GM18907 (cell line): Measurements from ENCODE around the gene KCNN3.

Experiments used
- ATAC-seq: cut with Tn5 transposase; IDR thresholded peaks from one replicate; pipeline ENCODE4 v1.9.1; 2021; ENCODE audit warnings: mild to moderate bottlenecking, moderate library complexity; ENCODE audit not compliant: unreplicated experiment

Gene KCNN3

DNA sequence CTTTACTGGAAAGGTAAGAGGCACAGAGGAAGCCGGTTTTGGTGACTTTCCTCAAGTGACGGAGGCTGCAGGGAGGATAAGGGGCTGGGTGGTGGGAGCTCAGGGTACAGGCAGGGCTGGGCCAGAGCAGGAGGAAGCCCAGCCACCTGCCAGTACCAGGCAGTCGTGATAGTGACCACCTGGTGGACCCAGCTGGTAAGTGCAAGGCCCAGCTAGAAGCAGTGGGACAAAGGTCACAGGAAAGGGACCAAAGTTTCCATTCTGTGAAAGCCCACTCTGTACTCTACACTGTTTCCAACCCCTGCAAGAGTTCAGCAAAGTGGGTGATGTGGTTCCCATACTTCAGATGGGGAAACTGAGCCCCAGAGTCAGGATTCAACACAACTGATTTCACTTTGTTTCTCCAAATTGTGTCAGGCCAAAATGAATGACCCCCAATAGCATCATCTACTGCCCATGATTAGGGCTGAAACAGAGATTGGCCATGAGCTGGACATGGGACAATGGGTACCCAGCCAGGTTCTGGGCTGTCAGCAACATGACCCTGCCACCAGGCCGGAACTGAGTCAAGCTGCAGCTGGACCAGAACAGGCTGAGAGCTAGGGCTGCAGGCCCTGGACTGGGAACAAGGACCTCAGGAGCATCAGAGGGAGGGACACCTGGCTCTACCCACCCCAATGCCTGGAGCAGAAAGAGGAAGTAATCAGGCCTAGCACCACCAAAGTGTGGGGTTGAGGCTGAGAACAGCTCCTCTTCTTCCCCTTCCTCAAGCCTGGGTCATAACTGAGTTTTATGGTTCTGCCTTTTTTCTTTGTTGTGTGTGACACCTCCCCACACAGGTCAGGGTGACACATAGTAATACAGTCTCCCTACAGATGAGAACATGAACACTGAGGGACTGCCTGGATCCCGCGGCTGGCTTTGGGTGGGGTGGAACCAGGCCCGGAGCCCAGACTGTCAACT is 50.2 kb downstream of the KCNN3 start:
- no peak for ATAC-seq

DNA sequence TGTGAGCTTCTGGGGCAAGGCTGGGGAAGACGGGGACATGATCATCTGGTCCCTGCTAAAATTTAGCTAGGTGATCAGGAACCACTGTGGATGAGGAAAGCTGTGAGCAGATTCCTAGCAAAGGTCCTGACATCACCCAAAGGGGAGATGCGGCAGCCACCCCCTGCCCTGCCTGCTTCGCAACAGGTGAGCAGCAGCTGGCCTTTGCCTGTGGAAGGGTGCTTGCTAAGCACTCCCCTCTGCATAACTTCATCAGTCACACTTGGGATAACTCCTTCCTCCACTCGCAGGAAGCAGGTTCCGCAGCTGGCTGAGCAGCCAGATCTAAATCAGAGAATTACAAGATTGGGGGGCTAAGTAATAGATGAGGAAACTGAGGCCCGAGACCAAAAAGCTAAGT is 51.2 kb downstream of the KCNN3 start:
- ATAC-seq: no peak

DNA sequence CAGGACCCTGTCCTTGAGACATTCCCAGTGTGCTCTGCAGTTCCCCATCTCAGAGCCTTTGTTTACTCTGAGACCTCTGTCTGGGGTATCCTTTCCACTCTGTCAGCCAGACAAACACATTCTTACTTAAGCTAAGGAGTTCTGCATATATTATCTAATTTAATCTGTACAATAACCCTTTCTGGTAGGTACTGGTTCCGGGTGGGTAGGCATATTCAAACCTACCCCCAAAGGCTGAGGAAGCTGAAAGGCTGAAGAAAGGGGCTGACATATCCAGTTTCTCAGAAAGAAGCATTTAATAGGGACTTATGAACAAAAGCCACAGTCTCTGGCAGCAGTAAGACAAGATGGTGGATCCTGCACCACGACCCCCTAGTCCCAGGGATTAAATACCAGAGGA is 53.1 kb downstream of the KCNN3 start:
- ATAC-seq: no peak

DNA sequence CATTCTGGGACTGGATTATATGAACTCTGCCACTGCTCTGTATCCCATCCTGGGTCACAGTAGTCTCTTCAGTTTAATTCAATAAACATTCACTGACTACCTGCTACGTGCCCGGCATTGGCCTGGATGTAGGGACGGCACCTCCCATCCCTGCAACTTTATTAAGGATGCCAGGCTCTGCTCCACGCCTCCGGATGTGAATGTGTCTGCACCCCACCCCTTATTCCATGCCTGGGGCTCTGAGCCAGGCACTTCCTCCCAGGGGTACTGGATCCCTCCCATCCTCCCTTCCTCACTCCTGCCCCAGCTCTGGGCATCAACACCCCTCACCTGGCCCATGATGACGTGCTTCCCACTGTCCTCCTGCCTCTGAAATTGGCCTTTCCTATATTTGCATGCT is 53.7 kb downstream of the KCNN3 start:
- no peak for ATAC-seq

DNA sequence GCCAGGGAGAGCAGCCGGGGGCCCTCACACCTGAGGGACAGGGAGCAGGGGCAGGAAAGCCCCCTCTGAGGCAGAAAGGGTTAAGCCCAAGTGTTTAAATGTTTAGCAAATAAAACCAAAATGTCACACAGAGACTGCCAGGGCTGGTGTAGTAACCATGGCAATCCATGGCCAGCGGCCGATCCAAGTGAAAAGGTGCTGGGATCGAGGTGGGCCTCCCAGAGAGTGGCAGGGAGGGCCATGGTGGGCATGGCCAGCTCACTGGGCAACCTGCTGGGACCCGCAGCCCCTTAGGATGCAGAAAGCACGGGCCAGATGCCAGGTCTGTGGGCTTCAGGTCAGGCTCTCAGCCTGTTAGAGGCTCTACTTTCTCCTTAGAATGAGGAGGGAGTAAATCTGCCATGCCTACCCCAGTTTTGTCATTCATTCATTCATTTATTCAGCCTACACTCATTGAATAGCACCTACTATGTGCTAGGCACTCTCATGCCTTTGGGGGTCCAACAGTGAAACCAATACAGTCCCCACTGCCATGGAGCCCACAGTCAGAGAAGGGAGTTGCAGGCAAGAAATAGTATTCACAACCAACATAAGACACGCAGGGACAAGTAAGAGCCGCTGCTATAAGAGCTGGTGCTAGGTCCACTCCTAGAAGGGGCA is 56.1 kb downstream of the KCNN3 start:
- ATAC-seq: no peak

DNA sequence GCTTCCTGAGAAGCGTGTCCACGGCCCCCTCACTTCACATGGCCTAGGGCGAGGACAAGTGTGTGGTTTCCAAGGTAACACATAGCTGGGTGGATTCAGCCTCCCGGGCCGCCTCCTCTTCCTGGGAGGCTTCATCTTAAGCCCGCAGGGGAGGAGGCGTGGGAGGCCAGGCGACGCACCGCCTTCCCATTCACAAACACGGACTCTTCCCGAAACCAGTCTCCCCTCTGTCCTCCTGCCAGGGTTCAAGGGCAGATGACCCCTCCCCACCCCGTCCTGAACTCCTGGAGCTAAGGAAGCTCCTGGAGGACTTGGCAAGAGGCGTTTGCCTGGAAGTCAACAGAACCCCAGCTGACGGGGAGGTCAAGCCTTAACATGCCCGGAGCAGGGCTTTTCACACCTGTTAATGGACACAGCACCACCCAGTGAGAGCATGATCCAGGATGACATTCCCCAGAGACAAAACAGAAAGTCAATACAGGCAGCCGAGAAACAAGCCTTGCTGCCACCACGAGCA is 56.7 kb downstream of the KCNN3 start:
- ATAC-seq: no peak

DNA sequence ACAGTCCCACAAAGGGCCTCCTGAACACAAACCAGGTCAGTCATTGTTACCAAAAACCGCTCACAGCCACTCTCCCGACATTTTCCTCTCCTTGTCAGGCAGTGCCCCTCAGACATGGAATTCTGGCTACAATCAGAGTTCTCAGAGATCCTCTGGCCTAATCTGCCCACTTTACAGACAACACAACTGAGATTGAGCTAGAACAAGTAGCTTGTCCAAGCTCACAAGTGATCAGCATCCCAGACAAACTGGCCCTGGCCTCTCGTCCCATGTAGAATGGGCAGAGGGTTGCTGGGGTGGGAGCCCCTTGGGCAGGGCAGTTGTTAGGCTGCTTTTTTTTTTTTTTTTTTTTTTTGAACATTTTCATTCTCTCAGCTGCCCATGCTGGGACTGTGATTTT is 57.2 kb downstream of the KCNN3 start:
- no peak for ATAC-seq

DNA sequence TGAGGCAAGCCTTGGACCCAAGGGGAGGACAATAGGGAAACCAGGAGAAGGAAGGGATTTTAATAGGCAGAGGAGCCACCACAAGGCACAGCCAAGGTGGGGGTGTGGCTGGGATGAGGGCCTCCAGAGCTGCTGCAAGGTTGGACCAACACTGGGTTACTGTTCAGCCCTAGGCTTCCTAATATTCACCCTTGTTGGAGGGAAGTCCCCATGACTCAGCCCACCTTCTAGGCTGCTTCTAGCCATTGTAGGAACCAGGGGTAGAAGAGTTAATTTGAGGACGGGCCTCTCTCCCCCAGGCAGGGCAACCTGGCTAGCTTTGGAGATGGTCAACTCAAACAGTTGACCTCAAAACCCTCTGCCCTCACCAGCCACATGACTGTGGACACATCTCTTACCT is 59.5 kb downstream of the KCNN3 start:
- no peak for ATAC-seq

DNA sequence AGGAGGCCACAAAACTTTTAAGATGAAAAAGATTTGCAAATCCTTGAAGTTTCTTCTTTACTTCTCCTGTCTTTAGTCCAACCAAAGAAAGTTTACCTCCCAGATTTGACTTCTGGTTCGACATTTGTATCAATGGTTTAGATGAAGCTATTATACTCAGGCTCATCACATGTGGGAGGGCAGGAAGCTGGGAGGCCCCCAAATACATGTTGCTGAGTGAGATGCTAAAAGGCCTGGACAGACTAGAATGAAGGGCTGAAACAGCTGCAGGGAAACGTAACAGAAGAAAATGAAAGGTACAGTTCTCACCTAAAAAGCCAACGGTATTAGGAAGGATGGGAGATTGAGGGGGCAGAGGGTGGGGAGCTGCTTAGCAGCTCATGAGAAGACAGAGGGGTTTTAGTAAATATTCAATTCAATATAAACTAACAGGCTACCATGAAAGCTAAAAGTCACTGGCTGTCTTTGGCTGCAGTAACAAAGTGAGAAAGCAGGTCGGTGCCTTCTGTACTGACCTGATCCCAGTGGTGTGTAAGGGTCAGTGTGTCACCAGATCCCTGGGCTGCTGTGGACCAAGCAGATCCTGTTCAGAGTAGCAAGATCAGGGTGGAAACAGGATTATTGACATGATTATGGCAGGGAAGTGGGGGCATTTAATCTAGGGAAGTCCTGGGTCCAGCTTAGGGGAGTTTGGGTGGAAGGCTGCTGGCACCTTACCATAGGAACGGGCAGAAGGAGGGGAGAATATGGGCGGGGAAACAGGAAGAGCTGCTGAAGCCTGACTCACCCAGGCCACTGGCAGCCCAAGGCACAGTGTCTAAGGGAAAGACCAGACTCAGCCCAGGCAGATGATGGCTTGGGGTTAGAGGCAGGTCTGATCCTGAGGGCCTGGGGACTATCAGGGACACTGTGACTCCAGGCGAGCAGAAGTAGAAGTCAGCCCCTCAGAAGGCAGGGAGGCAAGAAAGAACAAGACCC is 60.4 kb downstream of the KCNN3 start:
- no peak for ATAC-seq

DNA sequence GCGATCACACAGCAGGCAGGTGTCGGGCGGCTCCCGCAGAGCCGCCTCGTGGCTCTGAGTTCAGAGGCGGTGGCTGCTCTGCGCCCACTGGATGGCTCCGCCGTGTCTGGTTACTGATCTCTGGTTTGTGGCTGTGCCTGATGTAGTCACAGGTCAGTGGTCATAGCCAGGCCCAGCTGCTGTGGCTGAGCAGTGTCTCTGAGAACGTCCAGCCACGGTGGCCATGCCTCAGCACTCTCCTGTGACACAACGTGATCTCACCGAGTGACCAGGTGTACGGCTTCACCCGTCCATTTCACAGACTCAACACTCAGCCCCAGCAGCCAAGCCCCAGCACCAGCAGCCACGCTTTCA is 61.2 kb downstream of the KCNN3 start:
- peak; percentile 43 for ATAC-seq

DNA sequence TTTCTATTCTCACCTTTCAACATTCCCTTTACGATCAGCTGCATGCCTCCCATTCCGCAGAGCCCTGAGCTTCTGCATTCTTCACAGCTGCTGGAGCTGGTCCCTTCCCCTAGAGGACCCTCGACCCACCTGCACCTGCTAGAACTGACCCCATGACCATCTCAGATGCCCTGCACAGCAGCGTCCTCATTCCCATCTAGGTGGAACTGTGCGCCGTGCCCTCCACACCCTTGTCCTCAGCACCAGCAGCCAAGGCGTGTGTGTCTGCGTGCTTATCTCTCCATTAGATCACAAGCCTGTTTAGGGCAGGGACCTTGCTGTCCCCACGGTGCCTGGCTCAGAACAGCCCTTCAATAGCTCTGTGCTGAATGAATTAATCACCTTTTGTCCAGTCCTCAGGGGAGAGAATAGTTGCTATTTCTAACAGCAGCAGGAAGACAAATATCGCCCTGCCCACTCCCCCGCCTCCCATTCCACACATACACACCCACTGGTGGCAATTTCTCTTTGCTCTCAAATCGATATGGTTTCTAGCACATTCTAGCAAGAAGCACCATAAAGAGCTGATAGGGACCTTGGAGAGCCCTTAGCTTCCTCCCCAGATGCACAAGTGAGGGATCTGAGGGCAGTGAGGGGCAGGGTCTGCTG is 61.7 kb downstream of the KCNN3 start:
- no peak for ATAC-seq

DNA sequence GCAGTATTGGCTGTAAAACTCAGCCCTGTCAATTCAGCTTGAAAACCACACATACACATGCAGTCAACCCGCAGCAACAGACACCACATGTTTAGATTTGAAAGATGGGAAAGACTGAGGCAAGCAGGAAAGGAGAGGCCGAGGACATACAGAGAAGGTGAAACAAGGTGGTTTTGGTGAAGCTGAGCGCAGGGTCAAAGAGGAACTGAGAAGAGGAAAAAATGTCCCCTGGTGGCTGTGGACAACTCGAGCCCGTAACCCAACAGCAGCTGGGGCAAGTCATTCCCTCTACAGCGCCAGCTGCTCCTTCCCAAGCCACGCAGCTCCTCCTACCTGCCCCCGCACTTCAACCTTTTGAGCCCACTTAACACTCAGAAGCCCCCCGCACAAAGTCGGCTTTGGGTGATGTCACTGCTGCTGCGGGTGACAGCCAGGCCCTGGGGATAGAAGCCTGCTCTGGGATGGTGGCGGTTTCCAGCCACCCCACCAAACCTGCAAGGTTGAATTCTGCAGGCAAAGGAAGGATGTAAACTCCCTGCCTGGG is 63.0 kb downstream of the KCNN3 start:
- peak; percentile 66 for ATAC-seq

DNA sequence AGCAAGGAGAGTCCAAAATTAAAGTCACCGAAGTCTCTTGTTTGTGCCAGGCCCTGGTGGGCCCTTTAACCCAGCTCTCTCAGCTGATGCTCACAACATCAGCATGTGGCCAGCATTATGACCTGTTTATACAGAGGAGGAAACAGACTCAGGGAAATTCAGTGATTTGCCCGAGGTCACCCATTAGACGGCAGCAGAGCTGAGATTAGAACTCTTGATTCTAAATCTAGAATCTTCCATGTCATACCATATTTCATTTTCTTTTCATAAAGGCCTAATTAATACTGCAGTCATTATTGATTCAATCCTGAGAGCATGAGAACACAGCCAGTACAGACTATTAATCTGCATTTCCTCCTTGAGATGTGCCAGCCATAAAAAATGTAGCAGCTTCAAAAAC is 63.7 kb downstream of the KCNN3 start:
- no peak for ATAC-seq

DNA sequence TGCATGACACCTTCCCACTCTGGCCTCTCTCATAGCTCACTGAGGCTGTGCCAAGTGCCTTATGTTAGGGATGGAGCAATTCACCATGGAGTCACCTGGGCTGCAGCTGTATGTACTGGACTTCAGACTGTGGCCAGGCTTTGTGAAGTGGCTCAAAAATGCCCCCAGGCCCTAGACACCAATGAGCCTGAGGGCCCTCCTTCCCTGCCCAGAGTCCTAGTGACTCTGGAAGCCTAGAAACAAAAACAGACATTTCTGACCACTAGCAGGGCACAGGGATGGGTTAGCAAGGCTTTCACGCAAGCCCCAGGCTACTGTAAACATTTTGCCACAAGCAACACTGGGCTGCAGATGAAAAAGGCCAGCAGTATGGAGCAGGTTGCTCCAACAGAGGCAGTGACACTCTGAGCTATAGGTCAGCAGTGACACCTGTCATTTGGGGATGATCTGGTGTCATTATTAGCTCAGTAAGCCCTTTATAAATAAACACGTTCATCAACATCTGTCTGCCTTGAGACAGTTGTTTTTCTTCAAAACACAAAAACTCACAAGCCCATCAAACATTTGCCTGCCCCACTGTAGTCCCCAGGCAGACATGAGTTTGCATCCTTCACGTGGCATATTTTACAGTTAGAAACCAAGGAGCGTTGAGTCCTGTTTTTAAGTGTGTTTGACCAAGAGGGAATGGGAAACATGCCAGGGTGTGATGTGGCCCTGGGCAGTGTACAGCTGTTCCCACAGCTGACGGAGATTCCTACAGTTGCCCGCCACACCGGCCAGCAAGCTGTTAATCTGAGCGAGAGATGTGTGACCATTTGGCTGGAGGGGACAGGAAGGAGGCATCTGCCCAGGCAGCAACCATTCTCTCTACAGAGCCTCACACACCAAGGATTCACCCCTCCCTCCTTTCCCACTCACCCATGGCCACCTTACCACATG is 66.8 kb downstream of the KCNN3 start:
- no peak for ATAC-seq

DNA sequence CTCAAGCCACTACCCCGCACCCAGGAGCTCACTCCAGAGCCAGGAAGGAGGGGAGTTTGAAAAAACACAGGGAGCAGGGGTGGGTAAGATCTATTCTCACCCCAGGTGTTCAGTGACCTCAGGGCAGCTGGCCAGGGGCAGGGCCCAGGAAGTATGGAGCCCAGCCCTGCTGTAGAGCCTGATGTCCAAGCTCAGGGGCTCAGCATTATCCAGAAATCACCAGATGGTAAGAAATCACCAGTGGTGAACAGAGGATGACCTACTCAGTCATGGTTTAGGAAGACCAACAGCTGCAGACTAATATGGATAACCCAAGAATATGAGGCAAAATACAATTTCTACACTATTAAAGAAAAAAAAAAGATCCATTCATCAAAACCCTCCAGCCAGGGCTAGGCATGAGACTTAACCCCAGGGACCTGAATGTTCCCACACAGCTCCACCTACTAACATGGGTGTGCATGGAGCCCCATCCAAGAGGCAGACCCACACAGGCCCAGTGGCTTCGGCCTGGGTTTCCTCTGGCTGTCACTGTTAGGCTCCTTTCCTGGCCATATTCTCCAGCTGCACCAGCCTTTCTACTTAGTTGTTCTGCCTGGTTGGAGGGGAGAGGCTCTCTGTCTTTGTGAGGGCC is 67.6 kb downstream of the KCNN3 start:
- ATAC-seq: no peak

DNA sequence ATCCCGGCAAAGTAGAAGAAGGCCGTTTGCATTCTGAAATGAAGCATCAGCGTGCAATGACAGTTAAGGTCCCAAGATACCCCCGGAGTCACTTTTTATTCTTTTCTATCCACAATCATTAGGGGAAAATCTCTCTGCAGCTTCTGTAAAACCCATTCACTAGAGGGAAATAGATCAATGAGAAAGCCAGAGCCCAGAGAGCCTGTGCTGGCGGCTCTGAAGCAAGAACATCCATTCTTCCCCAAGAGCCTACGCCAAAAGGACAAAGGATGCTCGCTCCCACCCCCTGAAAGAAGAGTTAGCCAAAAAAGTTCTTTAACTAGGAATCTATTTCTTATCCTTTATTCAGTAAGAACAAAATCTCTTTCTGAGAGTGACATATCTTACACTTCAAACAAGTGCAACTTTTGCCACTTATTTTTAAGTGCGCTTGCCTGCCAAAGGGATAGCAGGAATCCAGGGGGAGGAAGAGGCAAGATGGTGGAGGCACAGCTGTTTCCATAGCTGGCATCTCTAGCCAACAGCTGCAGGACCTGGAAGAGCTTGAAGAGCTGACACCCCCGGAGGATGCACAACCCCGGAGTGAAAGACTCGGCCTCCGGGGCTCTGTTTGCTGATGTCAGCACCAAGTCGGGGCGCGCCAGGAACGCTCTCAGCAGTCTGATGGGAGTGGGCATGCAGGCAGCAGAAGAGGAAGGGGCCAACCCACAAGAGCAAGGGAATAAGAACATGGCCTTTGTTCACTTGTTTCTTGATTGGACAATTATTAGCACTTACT is 68.7 kb downstream of the KCNN3 start:
- no peak for ATAC-seq

DNA sequence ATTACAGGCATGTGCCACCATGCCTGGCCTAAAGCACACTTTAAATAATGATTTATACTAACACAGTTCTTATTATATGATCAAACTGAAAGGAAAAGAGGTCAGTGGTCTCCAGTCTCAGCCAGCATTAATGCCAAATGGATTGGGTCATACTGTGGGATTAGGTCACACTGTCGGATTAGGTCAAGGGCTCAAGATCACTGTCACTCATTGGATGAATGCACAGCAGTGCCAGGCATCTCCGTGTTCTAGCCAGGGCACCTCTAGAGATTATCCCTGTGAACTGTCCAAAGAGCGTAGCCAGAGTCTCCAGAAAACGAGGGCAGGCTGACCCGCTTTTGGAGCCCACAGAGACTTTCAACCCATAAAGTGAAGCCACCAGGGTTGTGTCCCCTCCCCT is 70.9 kb downstream of the KCNN3 start:
- ATAC-seq: no peak

DNA sequence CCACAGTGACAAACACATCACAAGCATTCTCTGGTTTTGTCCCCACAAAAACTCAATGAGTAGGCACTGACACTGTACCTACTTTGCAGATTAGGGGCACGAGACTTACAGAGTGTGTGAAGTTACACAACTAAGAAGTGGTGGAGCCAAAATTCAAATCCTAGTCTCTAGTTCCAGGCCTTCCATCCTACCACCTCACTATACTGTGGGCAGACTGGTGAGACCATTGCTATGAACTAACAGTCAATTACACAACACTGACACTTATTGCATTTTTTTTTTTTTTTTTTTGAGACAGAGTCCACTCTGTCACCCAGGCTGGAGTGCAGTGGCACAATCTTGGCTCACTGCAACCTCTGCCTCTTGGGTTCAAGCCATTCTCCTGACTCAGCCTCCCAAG is 71.4 kb downstream of the KCNN3 start:
- no peak for ATAC-seq
